ENCODE results near the gene SH3PXD2B. TPM values are rescaled to one million over a fixed set of nuclear protein-coding genes. Genes with fewer than 3 reads are reported as not detected.
"Not testable (repeated sequence)": the region's sequence is repeated elsewhere in the genome, so short reads cannot be mapped to it uniquely, and the experiment has no call there.

Gene SH3PXD2B
- polyA plus RNA-seq, 1 donor from 2014 or later, result not detected

DNA sequence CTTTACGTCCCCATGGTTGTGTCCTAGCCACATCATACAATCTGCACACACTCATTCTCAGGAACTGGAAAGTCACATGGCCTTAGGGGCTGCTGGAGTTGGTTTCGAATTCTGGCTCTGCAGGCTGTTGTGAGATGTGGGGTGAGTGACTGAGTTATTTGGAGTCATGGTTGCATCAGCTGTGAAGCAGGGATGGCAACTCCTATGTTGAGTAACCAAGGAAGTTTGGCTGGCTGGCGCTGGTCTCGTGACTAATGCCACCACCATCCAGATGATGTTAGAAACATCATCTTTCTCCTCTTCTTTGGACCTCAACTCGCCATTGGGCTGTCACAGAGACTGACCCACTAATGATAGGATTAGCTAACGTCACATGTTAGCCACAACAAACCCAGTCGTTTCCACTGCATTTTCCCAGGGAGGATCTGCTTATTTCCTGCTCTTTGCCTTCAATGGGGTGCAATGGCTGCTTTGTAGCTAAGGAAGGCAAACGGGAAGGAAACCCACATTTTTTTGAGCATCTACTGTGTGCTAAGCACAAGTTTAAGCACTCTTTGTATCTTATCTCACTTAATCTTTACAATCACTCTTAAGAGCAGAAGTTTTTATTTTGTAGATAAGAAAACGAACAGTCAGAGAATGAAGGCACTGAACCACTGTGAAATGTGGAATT, 92.6 kb downstream of the SH3PXD2B start:
- Mint-ChIP-seq H3K36me3 (no peaks in the 10 kb centered on the region), H3K4me3 (no peak overlapping the region), H3K27ac (no peak overlapping the region), H3K27me3 (peaks cover 2% of the 10 kb centered on the region), H3K4me1 (peaks cover 0 to 2% (median 1%) of the 10 kb centered on the region in 3 donors), H3K9me3 (peaks cover 0 to 3% (median 0%) of the 10 kb centered on the region in 3 donors)

DNA sequence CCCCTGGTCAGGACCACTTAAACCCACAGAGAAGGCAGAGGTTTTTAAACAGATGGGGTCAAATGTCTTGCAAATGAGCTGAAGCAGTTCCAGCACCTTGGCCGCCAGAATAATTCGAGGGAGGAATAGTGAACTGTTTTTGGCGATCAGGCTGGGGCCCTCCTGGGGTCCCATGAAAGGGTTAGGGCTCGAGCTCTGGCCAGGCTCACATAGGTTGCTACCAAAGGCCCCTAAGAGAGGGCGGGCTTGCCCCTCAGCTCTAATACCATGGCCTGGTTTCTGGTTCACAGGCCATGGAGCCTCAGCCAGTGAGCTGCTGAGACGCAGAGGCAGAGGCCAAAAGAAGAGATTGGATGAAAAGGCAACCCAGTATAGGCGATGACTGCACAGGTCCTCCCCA, 96.0 kb downstream of the SH3PXD2B start:
- Mint-ChIP-seq H3K27ac (no peak overlapping the region), H3K36me3 (peaks cover 3% of the 10 kb centered on the region), H3K9me3 (peaks cover 0 to 5% (median 0%) of the 10 kb centered on the region in 3 donors), H3K4me1 (peaks cover 0 to 1% (median 0%) of the 10 kb centered on the region in 3 donors), H3K4me3 (peak overlapping the region in 1 of 4 donors; percentile 19), H3K27me3 (peaks cover 8% of the 10 kb centered on the region)

DNA sequence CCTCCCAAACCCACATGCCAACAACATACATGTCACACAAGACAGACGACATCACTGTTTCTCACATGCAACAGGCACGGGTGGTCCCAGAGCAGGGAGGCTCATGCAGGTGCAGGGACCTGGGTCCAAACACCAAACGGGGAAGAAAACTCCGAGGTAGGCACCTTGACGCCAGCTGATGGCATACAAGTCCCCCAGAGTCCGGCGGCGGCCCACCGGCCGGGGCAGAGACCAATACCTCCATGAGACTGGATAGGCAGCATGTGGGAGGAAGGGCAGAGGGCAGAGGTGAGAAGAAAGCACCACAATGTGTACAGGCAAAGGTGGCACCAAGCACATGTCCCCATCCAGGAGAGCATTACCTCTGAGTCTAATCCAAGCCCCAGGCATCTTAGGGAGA, 97.8 kb downstream of the SH3PXD2B start:
- H3K9me3 Mint-ChIP-seq, result peaks cover 0 to 2% (median 0%) of the 10 kb centered on the region in 3 donors
- peaks cover 8% of the 10 kb centered on the region for H3K27me3 Mint-ChIP-seq
- peaks cover 3% of the 10 kb centered on the region for H3K36me3 Mint-ChIP-seq
- H3K4me1 Mint-ChIP-seq, result no peaks in the 10 kb centered on the region
- no peak overlapping the region for H3K27ac Mint-ChIP-seq
- no peak overlapping the region for H3K4me3 Mint-ChIP-seq

DNA sequence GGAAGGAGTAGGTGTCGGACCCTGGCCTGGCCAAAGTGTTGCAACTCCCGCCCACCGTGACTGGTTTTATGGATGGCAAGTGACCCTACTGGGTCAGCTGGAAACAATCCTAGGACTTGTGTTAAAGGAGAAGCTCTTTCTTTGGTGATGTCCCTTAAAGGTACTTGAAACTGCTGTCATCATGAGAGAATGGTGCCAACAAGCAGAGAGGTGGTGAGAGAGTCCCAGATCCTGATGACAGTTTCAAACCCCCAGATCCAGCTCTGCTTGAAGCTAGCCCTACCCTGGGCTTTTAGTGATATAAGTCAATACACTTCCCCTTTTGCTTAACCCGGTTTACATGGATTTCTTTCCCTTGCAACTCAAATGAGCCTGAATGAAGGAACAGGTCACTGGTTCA, 98.3 kb downstream of the SH3PXD2B start:
- Mint-ChIP-seq H3K4me1 (no peaks in the 10 kb centered on the region), H3K9me3 (peaks cover 0 to 2% (median 0%) of the 10 kb centered on the region in 3 donors), H3K4me3 (no peak overlapping the region), H3K36me3 (peaks cover 3% of the 10 kb centered on the region), H3K27me3 (peaks cover 8% of the 10 kb centered on the region), H3K27ac (no peak overlapping the region)

DNA sequence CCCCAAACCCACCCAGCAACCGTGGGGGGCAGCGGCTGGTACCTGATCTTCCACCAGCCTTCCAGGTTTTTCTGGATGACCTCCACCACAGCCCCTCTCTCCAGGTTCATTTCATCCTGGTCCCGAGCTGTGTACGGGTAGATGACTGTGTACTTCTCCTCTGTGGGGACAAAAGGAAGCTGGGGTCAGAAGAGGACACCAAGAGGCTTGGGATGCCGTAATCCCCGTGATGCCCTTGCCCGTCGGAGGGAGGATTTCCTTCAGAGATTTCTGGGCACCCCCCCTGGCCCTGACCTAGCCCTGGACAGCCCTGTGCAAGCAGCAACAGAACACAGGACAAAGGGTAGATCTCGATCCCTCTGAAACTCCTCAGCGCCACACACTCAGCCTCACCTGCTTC, 100.5 kb downstream of the SH3PXD2B start:
- H3K4me1 Mint-ChIP-seq, result no peaks in the 10 kb centered on the region
- peaks cover 6% of the 10 kb centered on the region for H3K27me3 Mint-ChIP-seq
- H3K9me3 Mint-ChIP-seq, result peaks cover 0 to 2% (median 0%) of the 10 kb centered on the region in 3 donors
- H3K36me3 Mint-ChIP-seq, result peaks cover 3% of the 10 kb centered on the region
- no peak overlapping the region for H3K4me3 Mint-ChIP-seq
- no peak overlapping the region for H3K27ac Mint-ChIP-seq

DNA sequence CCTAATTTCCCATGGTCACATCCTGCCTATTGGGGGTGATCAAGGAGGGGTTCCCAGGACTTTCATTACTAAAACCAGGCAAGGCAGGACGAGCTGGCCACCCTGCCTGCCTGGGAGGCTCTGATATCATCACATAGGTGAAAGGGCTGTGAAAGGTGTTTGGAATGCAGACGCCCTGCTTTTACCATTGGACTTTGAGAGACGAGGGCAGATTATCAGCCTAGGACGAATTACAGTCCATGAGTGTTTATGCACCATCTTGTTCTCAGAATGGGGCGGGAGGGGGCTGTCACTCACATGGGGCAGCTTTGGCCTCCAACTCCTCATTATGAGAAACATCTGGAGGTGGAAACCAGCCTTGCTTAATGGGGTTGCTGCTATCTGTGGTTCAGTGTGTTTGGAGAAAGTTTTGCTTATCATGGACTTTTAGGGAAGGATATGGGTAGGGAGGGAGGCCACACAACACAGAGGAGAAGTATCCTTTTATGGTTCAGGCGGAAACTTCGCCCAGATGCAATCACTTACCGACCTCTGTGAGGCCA, 101.0 kb downstream of the SH3PXD2B start:
- Mint-ChIP-seq H3K36me3 (peaks cover 3% of the 10 kb centered on the region), H3K9me3 (peaks cover 0 to 2% (median 0%) of the 10 kb centered on the region in 3 donors), H3K4me3 (no peak overlapping the region), H3K27me3 (peaks cover 6% of the 10 kb centered on the region), H3K27ac (no peak overlapping the region), H3K4me1 (no peaks in the 10 kb centered on the region)

DNA sequence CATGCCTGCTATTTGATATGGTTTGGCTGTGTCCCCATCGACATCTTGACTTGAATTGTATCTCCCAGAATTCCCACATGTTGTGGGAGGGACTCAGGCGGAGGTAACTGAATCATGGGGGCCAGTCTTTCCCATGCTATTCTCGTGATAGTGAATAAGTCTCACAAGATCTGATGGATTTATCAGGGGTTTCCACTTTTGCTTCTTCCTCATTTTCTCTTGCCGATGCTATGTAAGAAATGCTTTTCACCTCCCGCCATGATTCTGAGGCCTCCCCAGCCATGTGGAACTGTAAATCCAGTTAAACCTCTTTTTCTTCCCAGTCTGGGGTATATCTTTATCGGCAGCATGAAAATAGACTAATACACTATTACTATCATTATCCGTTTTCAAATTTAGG, 101.8 kb downstream of the SH3PXD2B start:
- peak overlapping the region in 1 of 3 donors; percentile 78 for H3K27ac Mint-ChIP-seq
- not testable (repeated sequence) for H3K36me3 Mint-ChIP-seq, H3K27me3 Mint-ChIP-seq, H3K4me3 Mint-ChIP-seq, H3K4me1 Mint-ChIP-seq, H3K9me3 Mint-ChIP-seq

DNA sequence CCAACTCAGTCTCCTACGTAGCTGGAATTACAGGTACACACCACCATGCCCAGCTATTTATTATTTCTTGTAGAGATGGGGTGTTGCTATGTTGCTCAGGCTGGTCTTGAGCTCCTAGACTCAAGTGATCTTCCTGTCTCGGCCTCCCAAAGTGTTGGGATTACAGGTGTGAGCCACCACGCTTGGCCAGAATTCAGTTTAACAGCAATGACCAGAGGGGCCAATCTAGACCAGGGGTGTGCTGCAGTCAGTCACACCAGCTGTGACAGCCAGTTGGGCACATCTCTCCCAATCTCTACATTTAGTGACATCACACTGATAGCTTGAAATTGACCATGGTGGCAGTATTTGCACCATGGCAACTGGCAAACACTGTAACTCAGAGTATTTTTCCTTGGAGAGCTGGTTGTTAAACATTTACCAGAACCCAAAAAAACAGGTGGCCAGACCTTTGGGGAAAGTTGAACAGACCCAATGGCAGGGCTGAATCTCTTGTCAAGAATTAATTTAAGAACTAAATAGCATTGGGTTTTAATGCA, 103.0 kb downstream of the SH3PXD2B start:
- Mint-ChIP-seq H3K9me3 (peaks cover 0 to 2% (median 0%) of the 10 kb centered on the region in 3 donors), H3K36me3 (peaks cover 3% of the 10 kb centered on the region), H3K27me3 (peaks cover 7% of the 10 kb centered on the region), H3K27ac (no peak overlapping the region), H3K4me1 (no peaks in the 10 kb centered on the region), H3K4me3 (no peak overlapping the region)

DNA sequence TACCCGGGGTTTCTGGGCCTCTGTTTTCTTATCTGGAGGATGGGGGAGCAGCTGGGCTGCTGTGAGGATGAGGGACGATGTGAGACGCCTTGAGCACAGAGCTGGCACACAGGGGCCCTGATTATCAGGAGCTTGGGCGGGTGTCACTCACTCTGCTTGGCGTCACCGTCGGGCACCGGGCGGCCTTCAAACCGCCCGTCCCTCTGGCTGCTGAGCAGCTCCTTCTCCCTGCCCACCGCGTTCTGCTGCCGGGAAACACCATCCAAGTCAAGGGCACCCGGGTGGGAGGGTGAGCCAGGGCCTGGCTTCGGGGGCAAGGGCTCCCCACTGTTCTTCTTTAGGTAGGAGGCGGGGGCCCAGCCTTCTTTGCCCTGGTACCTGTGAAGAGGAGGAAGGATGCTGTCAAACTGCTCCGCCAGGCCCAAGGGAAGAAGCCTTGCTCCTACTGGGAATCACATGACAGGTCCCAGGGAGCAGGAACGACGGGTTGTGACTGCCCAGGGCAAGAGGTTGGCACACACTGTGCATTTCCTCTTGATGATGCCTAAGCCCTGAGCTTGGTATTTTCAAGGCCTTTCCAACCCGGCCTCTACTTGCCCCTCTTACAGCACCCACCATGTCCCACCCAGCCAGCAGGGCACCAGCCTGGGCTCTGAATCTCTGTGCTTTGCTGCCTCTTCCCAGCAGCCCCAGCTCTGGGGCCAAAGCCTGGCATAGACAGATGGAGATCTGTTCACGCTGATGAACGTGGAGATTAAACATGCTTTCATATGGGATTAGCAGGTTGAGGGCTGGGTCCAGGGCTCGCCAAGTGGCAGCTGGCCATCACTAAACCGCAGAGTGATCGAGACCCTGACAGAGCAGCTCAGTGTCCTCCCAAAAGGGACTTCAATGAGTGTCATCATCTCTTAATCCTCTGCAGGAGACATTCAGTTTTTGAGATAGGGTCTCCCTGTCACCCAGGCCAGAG, 103.8 kb downstream of the SH3PXD2B start:
- Mint-ChIP-seq H3K4me1 (no peaks in the 10 kb centered on the region), H3K27ac (no peak overlapping the region), H3K36me3 (peaks cover 3% of the 10 kb centered on the region)

DNA sequence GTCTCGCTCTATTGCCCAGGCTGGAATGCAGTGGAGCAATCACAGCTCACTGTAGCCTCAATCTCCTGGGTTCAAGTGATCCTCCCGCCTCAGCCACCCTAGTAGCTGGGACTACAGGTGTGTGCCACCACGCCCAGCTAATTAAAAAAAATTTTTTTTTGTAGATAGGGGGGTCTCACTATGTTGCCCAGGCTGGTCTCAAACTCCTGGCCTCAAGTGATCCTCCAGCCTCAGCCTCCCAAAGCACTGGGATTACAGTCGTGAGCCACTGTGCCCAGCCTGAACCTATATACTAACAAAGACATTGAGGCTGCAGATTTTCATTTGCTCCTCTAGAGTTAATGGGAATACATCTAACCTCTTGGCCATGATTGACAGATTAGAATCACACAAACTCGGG, 105.6 kb downstream of the SH3PXD2B start:
- H3K4me3 Mint-ChIP-seq, H3K4me1 Mint-ChIP-seq, H3K27ac Mint-ChIP-seq, H3K9me3 Mint-ChIP-seq, H3K36me3 Mint-ChIP-seq, H3K27me3 Mint-ChIP-seq: not testable (repeated sequence)

More for the DNA sequence above, 103.8 kb downstream of the SH3PXD2B start:
- Mint-ChIP-seq H3K9me3 (peaks cover 0 to 2% (median 0%) of the 10 kb centered on the region in 3 donors), H3K4me3 (no peak overlapping the region), H3K27me3 (peaks cover 6% of the 10 kb centered on the region)

DNA sequence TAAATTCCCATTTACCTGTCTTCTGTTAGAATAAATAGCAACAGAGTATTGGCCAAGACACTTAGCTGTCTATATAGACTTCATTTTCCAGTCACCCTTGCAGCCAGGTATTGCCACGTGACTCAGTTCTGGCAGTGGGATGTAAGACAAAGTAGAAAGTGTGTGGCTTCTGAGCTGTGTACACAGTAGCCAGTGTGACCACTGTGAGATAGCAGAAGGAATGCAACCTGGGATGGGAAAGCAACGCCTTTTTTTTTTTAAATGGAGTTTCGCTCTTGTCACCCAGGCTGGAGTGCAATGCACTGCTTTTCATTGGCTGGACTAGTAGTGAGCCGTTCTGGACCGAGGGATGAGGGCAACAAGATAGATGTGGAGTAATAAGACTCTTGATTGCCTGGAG, 106.2 kb downstream of the SH3PXD2B start:
- no peaks in the 10 kb centered on the region for H3K36me3 Mint-ChIP-seq

DNA sequence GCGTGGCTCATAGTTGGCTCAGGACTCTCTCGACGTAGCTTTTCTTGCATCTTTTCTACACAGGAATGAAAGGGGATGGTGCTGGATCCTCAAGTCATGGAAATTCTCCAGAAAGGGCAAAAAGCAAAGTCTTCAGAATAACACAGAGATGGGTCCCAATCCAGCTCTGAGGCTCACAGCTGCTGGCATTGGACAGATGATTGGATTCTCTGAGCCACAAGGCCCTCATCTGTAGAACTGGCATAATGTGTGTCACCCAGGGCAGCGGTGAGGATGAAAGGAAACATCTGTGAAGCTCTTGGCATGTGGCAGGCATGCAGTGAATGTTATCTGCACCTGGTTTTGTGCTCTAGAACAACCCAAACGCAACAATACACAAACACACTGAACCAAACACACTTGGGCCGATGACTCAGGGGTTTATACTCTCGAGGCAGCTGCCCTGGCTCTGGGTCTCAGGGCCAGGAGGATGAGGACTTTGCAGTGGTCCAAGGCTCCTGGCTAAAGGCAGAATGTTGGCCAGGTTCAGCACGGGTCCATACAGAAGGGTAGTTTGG, 106.8 kb downstream of the SH3PXD2B start:
- H3K27ac Mint-ChIP-seq, result peak overlapping the region in 1 of 3 donors; percentile 39
- H3K4me1 Mint-ChIP-seq, result no peaks in the 10 kb centered on the region
- peaks cover 3% of the 10 kb centered on the region for H3K27me3 Mint-ChIP-seq
- H3K9me3 Mint-ChIP-seq, result no peaks in the 10 kb centered on the region
- no peaks in the 10 kb centered on the region for H3K36me3 Mint-ChIP-seq
- no peak overlapping the region for H3K4me3 Mint-ChIP-seq

More for the DNA sequence above, 106.2 kb downstream of the SH3PXD2B start:
- H3K27ac Mint-ChIP-seq, result no peak overlapping the region
- H3K4me3 Mint-ChIP-seq, result no peak overlapping the region
- H3K27me3 Mint-ChIP-seq, result peaks cover 3% of the 10 kb centered on the region
- H3K4me1 Mint-ChIP-seq, result no peaks in the 10 kb centered on the region
- no peaks in the 10 kb centered on the region for H3K9me3 Mint-ChIP-seq

DNA sequence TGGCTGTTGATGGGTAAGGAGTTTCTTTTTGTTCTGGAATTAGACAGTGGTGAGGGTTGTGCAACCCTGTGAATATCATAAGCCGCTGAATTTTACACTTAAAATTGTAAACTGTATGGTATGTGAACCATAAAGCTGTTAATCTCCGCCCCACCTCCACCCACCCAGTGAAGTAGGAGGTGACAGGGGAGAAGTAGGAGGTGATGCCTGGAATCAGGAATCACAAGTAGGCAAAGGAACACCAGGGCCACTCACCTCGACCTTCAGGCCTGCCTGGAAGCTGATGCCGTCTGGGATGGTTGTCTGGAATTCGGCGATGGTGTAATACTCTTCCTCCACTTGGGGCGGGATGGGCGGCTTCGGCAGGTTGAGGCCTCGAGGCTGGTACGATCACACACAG, 108.4 kb downstream of the SH3PXD2B start:
- Mint-ChIP-seq H3K36me3 (peaks cover 2% of the 10 kb centered on the region), H3K4me1 (no peaks in the 10 kb centered on the region), H3K4me3 (no peak overlapping the region), H3K27ac (no peak overlapping the region), H3K27me3 (peaks cover 10% of the 10 kb centered on the region), H3K9me3 (no peaks in the 10 kb centered on the region)

DNA sequence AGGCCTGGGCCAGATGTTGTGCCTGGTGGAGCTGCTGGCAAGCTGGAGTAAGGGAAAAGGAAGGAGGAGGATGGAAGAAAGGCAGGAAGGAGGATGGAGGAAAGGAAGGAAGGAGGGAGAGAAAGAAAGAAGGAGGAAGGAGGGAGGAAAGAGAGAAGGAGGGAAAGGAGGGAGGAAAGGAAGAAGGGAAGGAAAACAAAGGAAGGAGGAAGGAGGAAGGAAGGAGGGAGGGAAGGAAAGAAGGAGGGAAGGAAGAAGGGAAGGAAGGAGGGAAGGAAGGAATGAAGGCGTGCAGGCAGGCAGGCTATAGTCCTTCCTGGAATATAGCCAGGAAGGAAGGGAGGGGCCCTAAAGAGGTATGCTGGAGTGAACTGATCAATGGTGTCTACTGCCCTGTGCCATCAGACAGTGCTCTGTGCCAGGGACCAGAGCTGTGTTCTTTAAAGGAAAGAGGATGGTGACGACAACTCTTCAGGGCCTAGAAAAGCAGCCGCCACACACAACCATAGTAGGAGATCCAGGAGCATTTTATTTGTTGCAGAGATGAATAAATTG, 109.4 kb downstream of the SH3PXD2B start:
- H3K27ac Mint-ChIP-seq, result no peak overlapping the region
- peaks cover 17% of the 10 kb centered on the region for H3K27me3 Mint-ChIP-seq
- H3K4me1 Mint-ChIP-seq, result no peaks in the 10 kb centered on the region
- peaks cover 2% of the 10 kb centered on the region for H3K36me3 Mint-ChIP-seq
- H3K4me3 Mint-ChIP-seq, result no peak overlapping the region
- no peaks in the 10 kb centered on the region for H3K9me3 Mint-ChIP-seq
